RCC 7860 (cell line): ENCODE data around the gene CDHR2.

Experiments
- DNase-seq: peaks from one replicate; pipeline ENCODE4 v3.0.0-alpha.2; 2015; ENCODE audit warnings: low spot score
- FAIRE-seq: peaks from 2 replicates; lab custom pipeline; 2012; peaks lifted over from hg19 to GRCh38; lab: Jason Lieb, UNC

Gene CDHR2

GRCh38 chr5:176548967-176549444, at the start of gene CDHR2:
CDHR2 (plus strand) TSS chr5:176549342; CDS start chr5:176565353, 16,011 bp downstream.
- no peak for DNase-seq
- FAIRE-seq, result no peak

- no peak for FAIRE-seq
- no peak for DNase-seq
Observed at GRCh38 chr5:176500511-176500910, 48.6 kb upstream of the CDHR2 start.

- FAIRE-seq (no peak), DNase-seq (no peak)
Observed at GRCh38 chr5:176501333-176501732, 47.8 kb upstream of the CDHR2 start.

- DNase-seq (no peak), FAIRE-seq (no peak)
Observed at GRCh38 chr5:176503496-176503895, 45.6 kb upstream of the CDHR2 start.

GRCh38 chr5:176507911-176508310, 41.2 kb upstream of the CDHR2 start:
- FAIRE-seq (no peak), DNase-seq (no peak)

- DNase-seq (no peak), FAIRE-seq (no peak)
Observed at GRCh38 chr5:176508603-176509002, 40.5 kb upstream of the CDHR2 start.

- no peak for FAIRE-seq
- DNase-seq, result no peak
Observed at GRCh38 chr5:176513788-176514187, 35.4 kb upstream of the CDHR2 start.

GRCh38 chr5:176514244-176514950, 34.7 kb upstream of the CDHR2 start:
- no peak for DNase-seq
- FAIRE-seq, result no peak

- FAIRE-seq, result no peak
- no peak for DNase-seq
Observed at GRCh38 chr5:176515396-176515795, 33.7 kb upstream of the CDHR2 start.

GRCh38 chr5:176517053-176517661, 32.0 kb upstream of the CDHR2 start:
- FAIRE-seq (no peak), DNase-seq (no peak)

- DNase-seq, result no peak
- FAIRE-seq, result no peak
Observed at GRCh38 chr5:176519810-176520720, 29.1 kb upstream of the CDHR2 start.

GRCh38 chr5:176521286-176521685, 27.9 kb upstream of the CDHR2 start:
- no peak for FAIRE-seq
- DNase-seq, result no peak

- no peak for FAIRE-seq
Observed at GRCh38 chr5:176521699-176522263, 27.4 kb upstream of the CDHR2 start.

GRCh38 chr5:176524138-176524537, 25.0 kb upstream of the CDHR2 start:
- FAIRE-seq (no peak), DNase-seq (no peak)

More at GRCh38 chr5:176521699-176522263, 27.4 kb upstream of the CDHR2 start:
- DNase-seq, result no peak

- FAIRE-seq (no peak), DNase-seq (no peak)
Observed at GRCh38 chr5:176524987-176525386, 24.2 kb upstream of the CDHR2 start.

GRCh38 chr5:176525677-176526076, 23.5 kb upstream of the CDHR2 start:
- no peak for DNase-seq
- no peak for FAIRE-seq

- FAIRE-seq (no peak), DNase-seq (no peak)
Observed at GRCh38 chr5:176526462-176526861, 22.7 kb upstream of the CDHR2 start.

- DNase-seq, result no peak
Observed at GRCh38 chr5:176527246-176528222, 21.6 kb upstream of the CDHR2 start.

GRCh38 chr5:176528301-176528700, 20.8 kb upstream of the CDHR2 start:
- FAIRE-seq, result no peak

More at GRCh38 chr5:176527246-176528222, 21.6 kb upstream of the CDHR2 start:
- FAIRE-seq, result no peak

GRCh38 chr5:176528761-176529115, 20.4 kb upstream of the CDHR2 start:
- FAIRE-seq (no peak), DNase-seq (no peak)

More at GRCh38 chr5:176528301-176528700, 20.8 kb upstream of the CDHR2 start:
- DNase-seq, result no peak
